ENCODE data around the gene CLDN17.

The CLDN17 gene

GRCh38 chr21:30116479-30116878, 50.1 kb downstream of the CLDN17 start:
- no peak for FAIRE-seq

Data from G401.6 (cell line).